ENCODE results near the gene ANKS1B.
"Not testable (repeated sequence)": the region's sequence is repeated elsewhere in the genome, so short reads cannot be mapped to it uniquely, and the experiment has no call there.

Gene ANKS1B

GRCh38 chr12:99056186-99056585, 928.5 kb downstream of the ANKS1B start:
- DNase-seq (ENCODE audit: low read depth in 2 of 2), result no peak

- no peak for DNase-seq (ENCODE audit: low read depth in 2 of 2)
Observed at GRCh38 chr12:99055299-99055698, 929.4 kb downstream of the ANKS1B start.

GRCh38 chr12:99054601-99055128, 930.1 kb downstream of the ANKS1B start:
- DNase-seq (ENCODE audit: low read depth in 2 of 2), result no peak

GRCh38 chr12:99053616-99054362, 930.9 kb downstream of the ANKS1B start:
- DNase-seq (ENCODE audit: low read depth in 2 of 2), result no peak

GRCh38 chr12:99049774-99050173, 935.0 kb downstream of the ANKS1B start:
- no peak for DNase-seq (ENCODE audit: low read depth in 2 of 2)

- no peak for DNase-seq (ENCODE audit: low read depth in 2 of 2)
Observed at GRCh38 chr12:99045158-99045557, 939.6 kb downstream of the ANKS1B start.

- peak; percentile 20 to 29 for DNase-seq (ENCODE audit: low read depth in 2 of 2)
Observed at GRCh38 chr12:99043319-99043914, 941.3 kb downstream of the ANKS1B start.

GRCh38 chr12:99042226-99042625, 942.5 kb downstream of the ANKS1B start:
- DNase-seq (ENCODE audit: low read depth in 2 of 2), result no peak

GRCh38 chr12:99039367-99040120, 945.2 kb downstream of the ANKS1B start:
- no peak for DNase-seq (ENCODE audit: low read depth in 2 of 2)

- DNase-seq (ENCODE audit: low read depth in 2 of 2), result no peak
Observed at GRCh38 chr12:99036566-99036965, 948.2 kb downstream of the ANKS1B start.

GRCh38 chr12:99035803-99036202, 948.9 kb downstream of the ANKS1B start:
- DNase-seq (ENCODE audit: low read depth in 2 of 2), result no peak

GRCh38 chr12:99034201-99034600, 950.5 kb downstream of the ANKS1B start:
- DNase-seq (ENCODE audit: low read depth in 2 of 2), result not testable (repeated sequence)

- DNase-seq (ENCODE audit: low read depth in 2 of 2), result no peak
Observed at GRCh38 chr12:99029511-99030271, 955.0 kb downstream of the ANKS1B start.

GRCh38 chr12:99027461-99027860, 957.3 kb downstream of the ANKS1B start:
- no peak for DNase-seq (ENCODE audit: low read depth in 2 of 2)

- no peak for DNase-seq (ENCODE audit: low read depth in 2 of 2)
Observed at GRCh38 chr12:99027055-99027393, 957.7 kb downstream of the ANKS1B start.

GRCh38 chr12:99026332-99027054, 958.2 kb downstream of the ANKS1B start:
- DNase-seq (ENCODE audit: low read depth in 2 of 2), result no peak

- DNase-seq (ENCODE audit: low read depth in 2 of 2), result no peak
Observed at GRCh38 chr12:99024870-99025269, 959.9 kb downstream of the ANKS1B start.

GRCh38 chr12:99024191-99024590, 960.5 kb downstream of the ANKS1B start:
- DNase-seq (ENCODE audit: low read depth in 2 of 2), result no peak

GRCh38 chr12:99020871-99021270, 963.9 kb downstream of the ANKS1B start:
- DNase-seq (ENCODE audit: low read depth in 2 of 2), result no peak

- no peak for DNase-seq (ENCODE audit: low read depth in 2 of 2)
Observed at GRCh38 chr12:99019798-99020197, 964.9 kb downstream of the ANKS1B start.

GRCh38 chr12:99017971-99018370, 966.8 kb downstream of the ANKS1B start:
- no peak for DNase-seq (ENCODE audit: low read depth in 2 of 2)

All from activated CD4-positive, alpha-beta T cell treated with anti-CD3 and anti-CD28 coated beads for 24 hours (primary cell).